Brain microvascular endothelial cell (primary cell): ENCODE data around the gene SASH1.

Source experiments
- DNase-seq: peaks from one replicate; pipeline ENCODE4 v3.0.0-alpha.2; 2020
- H3K27ac ChIP-seq: fragments of 250-450 bp; sonication (Bioruptor Pico); 2 replicates; pipeline ENCODE4 v1.5.1; 2020; ENCODE audit warnings: mild to moderate bottlenecking, moderate library complexity
- H3K27me3 ChIP-seq: fragments of 250-450 bp; sonication (Bioruptor Pico); replicated peaks from 2 replicates; pipeline ENCODE4 v1.5.1; 2020; ENCODE audit warnings: mild to moderate bottlenecking
- H3K36me3 ChIP-seq: fragments of 250-450 bp; sonication (Bioruptor Pico); replicated peaks from 2 replicates; pipeline ENCODE4 v1.5.1; 2020; ENCODE audit warnings: mild to moderate bottlenecking
- H3K4me3 ChIP-seq: 2 replicates; pipeline ENCODE4 v1.5.1; 2011; ENCODE audit warnings: low read depth, mild to moderate bottlenecking, control low read depth, low read length, moderate library complexity
- CTCF ChIP-seq: IDR thresholded peaks from 2 replicates; pipeline ENCODE4 v1.5.1; 2011; ENCODE audit warnings: low read depth, mild to moderate bottlenecking, moderate library complexity, low read length, control low read depth, inconsistent platforms; ENCODE audit errors: missing control alignments
- in situ Hi-C: cut with HindIII; loops from 2 replicates; pipeline ENCODE4 v1.10.0; 2017; ENCODE audit warnings: low sequenced_read_pairs, low pct_ligation_motif_present

Gene SASH1

GRCh38 chr6:148342350-148343046 lies at the start of gene SASH1:
TSS of gene SASH1 (plus strand) at chr6:148342838. CDS start at chr6:148343068, 230 bp downstream.
- peak within 1 kb of the TSS; percentile 78 for H3K27ac ChIP-seq
- in situ Hi-C loops: no loop called here
- no peaks in the 10 kb centered on the region for H3K27me3 ChIP-seq
- TF ChIP-seq CTCF: no peak
- peak; percentile 55 for DNase-seq
- peak within 1 kb of the TSS; percentile 80 for H3K4me3 ChIP-seq
- peaks cover 3% of the 10 kb centered on the region for H3K36me3 ChIP-seq

- no peak for TF ChIP-seq CTCF
- no peaks in the 10 kb centered on the region for H3K27me3 ChIP-seq
- no peak for DNase-seq
- in situ Hi-C loops: no loop called here
- H3K36me3 ChIP-seq: peaks cover 10% of the 10 kb centered on the region
- H3K4me3 ChIP-seq: no peak overlapping the region
- no peak overlapping the region for H3K27ac ChIP-seq
These were observed 49.2 kb upstream of the SASH1 start for GRCh38 chr6:148293181-148293995.

- no peaks in the 10 kb centered on the region for H3K27me3 ChIP-seq
- in situ Hi-C loops: no loop called here
- DNase-seq: no peak
- no peak overlapping the region for H3K27ac ChIP-seq
- no peak for TF ChIP-seq CTCF
- peaks cover 10% of the 10 kb centered on the region for H3K36me3 ChIP-seq
- no peak overlapping the region for H3K4me3 ChIP-seq
These were observed 48.6 kb upstream of the SASH1 start for GRCh38 chr6:148294059-148294458.

GRCh38 chr6:148295261-148295887 lies 47.3 kb upstream of the SASH1 start:
- no peak overlapping the region for H3K4me3 ChIP-seq
- DNase-seq: no peak
- no peak overlapping the region for H3K27ac ChIP-seq
- no peaks in the 10 kb centered on the region for H3K27me3 ChIP-seq
- H3K36me3 ChIP-seq: peaks cover 10% of the 10 kb centered on the region
- in situ Hi-C loops: no loop called here
- no peak for TF ChIP-seq CTCF

GRCh38 chr6:148296771-148297170 lies 45.9 kb upstream of the SASH1 start:
- no peak for TF ChIP-seq CTCF

More at GRCh38 chr6:148296771-148297170, 45.9 kb upstream of the SASH1 start:
- H3K4me3 ChIP-seq: no peak overlapping the region
- H3K27ac ChIP-seq: no peak overlapping the region
- in situ Hi-C loops: no loop called here
- DNase-seq: no peak
- peaks cover 10% of the 10 kb centered on the region for H3K36me3 ChIP-seq
- no peaks in the 10 kb centered on the region for H3K27me3 ChIP-seq
